SK-N-SH (cell line): ENCODE data around the gene CYP11A1.

ENCODE experiments used
- CTCF ChIP-seq: fragments of 200-600 bp; sonication (generic); IDR thresholded peaks from 2 replicates; pipeline ENCODE4 v1.6.1; 2017; ENCODE audit warnings: antibody characterized with exemption, mild to moderate bottlenecking, moderate library complexity
- EP300 ChIP-seq, 2 experiments: IDR thresholded peaks; 2 replicates each; pipeline versions ENCODE4 v1.4.0 to v1.6.1; 2012; ENCODE audit warnings: borderline replicate concordance in 1 of 2, low read depth in 1 of 2, low read length in 1 of 2
- EZH2phosphoT487 ChIP-seq: fragments of 200-600 bp; sonication (generic); IDR thresholded peaks from 2 replicates; pipeline ENCODE4 v1.6.1; 2017; ENCODE audit warnings: low read depth, mixed run types, mild to moderate bottlenecking, antibody characterized with exemption, moderate library complexity, borderline replicate concordance
- JUND ChIP-seq: IDR thresholded peaks from 2 replicates; pipeline ENCODE4 v1.4.0; 2012
- RAD21 ChIP-seq: IDR thresholded peaks from 2 replicates; pipeline ENCODE4 v1.6.1; 2012; ENCODE audit warnings: mild to moderate bottlenecking, low read length
- RCOR1 ChIP-seq: fragments of 150-350 bp; IDR thresholded peaks from 2 replicates; pipeline ENCODE4 v1.6.1; 2017; ENCODE audit warnings: antibody characterized with exemption, low read length
- RFX5 ChIP-seq: IDR thresholded peaks from 2 replicates; pipeline ENCODE4 v1.6.1; 2012; ENCODE audit warnings: mild to moderate bottlenecking, improper control_type of control experiment, low read length
- TAF1 ChIP-seq: IDR thresholded peaks from 2 replicates; pipeline ENCODE4 v1.6.1; 2012; ENCODE audit warnings: low read depth, mild to moderate bottlenecking, low read length, moderate library complexity, borderline replicate concordance

GRCh38 chr15:74402337-74402841 is 34.9 kb upstream of the CYP11A1 start:
- TF ChIP-seq CTCF (no peak), EZH2phosphoT487 (no peak), EP300 (IDR thresholded peaks at IDR 0.05; ENCODE audit: borderline replicate concordance in 1 of 2, low read depth in 1 of 2, low read length in 1 of 2) (no peak), TAF1 (no peak), RFX5 (no peak), JUND (no peak), RAD21 (no peak), RCOR1 (no peak)
